ENCODE data around the gene CCDC171. TPM values are rescaled to one million over a fixed set of nuclear protein-coding genes. Genes with fewer than 3 reads are reported as not detected.

CCDC171 gene
- total and polyA plus RNA-seq, 2 experiments from 2014 or later = 4.4 to 5.1 TPM

DNA sequence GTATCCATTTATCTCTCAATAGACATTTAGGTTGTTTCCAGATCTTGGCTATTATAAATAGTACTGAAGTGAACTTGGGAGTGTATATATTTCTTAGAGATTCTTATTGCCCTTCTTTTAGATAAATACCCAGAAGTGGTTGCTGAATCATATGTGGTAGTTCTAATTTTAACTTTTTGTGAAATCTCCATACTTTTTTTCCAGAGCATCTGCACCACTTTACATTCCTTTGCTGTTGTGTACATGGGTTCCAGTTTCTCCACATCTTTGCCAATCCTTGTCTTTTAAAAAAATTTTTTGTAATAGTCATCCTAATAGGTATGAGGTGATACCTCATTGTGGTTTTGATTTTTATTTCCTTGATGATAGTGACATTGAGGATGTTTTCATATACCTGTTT is 303.7 kb downstream of the CCDC171 start (continued):
- TF ChIP-seq, protein P1, sequence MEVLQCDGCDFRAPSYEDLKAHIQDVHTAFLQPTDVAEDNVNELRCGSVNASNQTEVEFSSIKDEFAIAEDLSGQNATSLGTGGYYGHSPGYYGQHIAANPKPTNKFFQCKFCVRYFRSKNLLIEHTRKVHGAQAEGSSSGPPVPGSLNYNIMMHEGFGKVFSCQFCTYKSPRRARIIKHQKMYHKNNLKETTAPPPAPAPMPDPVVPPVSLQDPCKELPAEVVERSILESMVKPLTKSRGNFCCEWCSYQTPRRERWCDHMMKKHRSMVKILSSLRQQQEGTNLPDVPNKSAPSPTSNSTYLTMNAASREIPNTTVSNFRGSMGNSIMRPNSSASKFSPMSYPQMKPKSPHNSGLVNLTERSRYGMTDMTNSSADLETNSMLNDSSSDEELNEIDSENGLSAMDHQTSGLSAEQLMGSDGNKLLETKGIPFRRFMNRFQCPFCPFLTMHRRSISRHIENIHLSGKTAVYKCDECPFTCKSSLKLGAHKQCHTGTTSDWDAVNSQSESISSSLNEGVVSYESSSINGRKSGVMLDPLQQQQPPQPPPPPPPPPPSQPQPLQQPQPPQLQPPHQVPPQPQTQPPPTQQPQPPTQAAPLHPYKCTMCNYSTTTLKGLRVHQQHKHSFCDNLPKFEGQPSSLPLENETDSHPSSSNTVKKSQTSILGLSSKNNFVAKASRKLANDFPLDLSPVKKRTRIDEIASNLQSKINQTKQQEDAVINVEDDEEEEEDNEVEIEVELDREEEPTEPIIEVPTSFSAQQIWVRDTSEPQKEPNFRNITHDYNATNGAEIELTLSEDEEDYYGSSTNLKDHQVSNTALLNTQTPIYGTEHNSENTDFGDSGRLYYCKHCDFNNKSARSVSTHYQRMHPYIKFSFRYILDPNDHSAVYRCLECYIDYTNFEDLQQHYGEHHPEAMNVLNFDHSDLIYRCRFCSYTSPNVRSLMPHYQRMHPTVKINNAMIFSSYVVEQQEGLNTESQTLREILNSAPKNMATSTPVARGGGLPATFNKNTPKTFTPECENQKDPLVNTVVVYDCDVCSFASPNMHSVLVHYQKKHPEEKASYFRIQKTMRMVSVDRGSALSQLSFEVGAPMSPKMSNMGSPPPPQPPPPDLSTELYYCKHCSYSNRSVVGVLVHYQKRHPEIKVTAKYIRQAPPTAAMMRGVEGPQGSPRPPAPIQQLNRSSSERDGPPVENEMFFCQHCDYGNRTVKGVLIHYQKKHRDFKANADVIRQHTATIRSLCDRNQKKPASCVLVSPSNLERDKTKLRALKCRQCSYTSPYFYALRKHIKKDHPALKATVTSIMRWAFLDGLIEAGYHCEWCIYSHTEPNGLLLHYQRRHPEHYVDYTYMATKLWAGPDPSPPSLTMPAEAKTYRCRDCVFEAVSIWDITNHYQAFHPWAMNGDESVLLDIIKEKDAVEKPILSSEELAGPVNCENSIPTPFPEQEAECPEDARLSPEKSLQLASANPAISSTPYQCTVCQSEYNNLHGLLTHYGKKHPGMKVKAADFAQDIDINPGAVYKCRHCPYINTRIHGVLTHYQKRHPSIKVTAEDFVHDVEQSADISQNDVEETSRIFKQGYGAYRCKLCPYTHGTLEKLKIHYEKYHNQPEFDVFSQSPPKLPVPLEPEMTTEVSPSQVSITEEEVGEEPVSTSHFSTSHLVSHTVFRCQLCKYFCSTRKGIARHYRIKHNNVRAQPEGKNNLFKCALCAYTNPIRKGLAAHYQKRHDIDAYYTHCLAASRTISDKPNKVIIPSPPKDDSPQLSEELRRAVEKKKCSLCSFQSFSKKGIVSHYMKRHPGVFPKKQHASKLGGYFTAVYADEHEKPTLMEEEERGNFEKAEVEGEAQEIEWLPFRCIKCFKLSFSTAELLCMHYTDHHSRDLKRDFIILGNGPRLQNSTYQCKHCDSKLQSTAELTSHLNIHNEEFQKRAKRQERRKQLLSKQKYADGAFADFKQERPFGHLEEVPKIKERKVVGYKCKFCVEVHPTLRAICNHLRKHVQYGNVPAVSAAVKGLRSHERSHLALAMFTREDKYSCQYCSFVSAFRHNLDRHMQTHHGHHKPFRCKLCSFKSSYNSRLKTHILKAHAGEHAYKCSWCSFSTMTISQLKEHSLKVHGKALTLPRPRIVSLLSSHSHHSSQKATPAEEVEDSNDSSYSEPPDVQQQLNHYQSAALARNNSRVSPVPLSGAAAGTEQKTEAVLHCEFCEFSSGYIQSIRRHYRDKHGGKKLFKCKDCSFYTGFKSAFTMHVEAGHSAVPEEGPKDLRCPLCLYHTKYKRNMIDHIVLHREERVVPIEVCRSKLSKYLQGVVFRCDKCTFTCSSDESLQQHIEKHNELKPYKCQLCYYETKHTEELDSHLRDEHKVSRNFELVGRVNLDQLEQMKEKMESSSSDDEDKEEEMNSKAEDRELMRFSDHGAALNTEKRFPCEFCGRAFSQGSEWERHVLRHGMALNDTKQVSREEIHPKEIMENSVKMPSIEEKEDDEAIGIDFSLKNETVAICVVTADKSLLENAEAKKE (CRISPR knock-in tag; IDR thresholded peaks at IDR 0.05) = no peak

GRCh38 chr9:15867334-15867733 is 314.5 kb downstream of the CCDC171 start:
- Histone ChIP-seq H3K4me2 (no peak overlapping the region), H3K4me1 (ENCODE audit: insufficient read depth) (no peaks in the 10 kb centered on the region), H4K20me1 (replicated peaks; ENCODE audit: insufficient read depth) (no peaks in the 10 kb centered on the region), H3K27me3 (ENCODE audit: insufficient read depth) (no peaks in the 10 kb centered on the region), H3K36me3 (ENCODE audit: insufficient read depth) (no peaks in the 10 kb centered on the region), H3K9me2 (ENCODE audit: insufficient read depth) (peaks cover 2% of the 10 kb centered on the region; the same call in 1 of the 2 replicates), H3K79me2 (replicated peaks; ENCODE audit: insufficient read depth) (no peaks in the 10 kb centered on the region), H3K27ac (ENCODE audit: low read depth) (no peak overlapping the region), H2AFZ (no peak overlapping the region), H3K4me3 (no peak overlapping the region), H3F3A (replicated peaks; ENCODE audit: low read depth) (no peaks in the 10 kb centered on the region)
- DNase-seq (ENCODE audit: low spot score) = no peak
- no peaks in the 10 kb centered on the region for H3K9me3 Mint-ChIP-seq
- H3K36me3 Mint-ChIP-seq (ENCODE audit: low read depth) = no peaks in the 10 kb centered on the region
- ATAC-seq = no peak
- no peaks in the 10 kb centered on the region for H3K27me3 Mint-ChIP-seq (ENCODE audit: insufficient read depth, low read depth, poor library complexity)
- H3K4me3 Mint-ChIP-seq = no peak overlapping the region
- H3K4me1 Mint-ChIP-seq = no peaks in the 10 kb centered on the region
- no peak overlapping the region for H3K27ac Mint-ChIP-seq
- no peak for TF ChIP-seq NANOG (IDR thresholded peaks at IDR 0.05; ENCODE audit: borderline replicate concordance)
- no peak for TF ChIP-seq JUNB (IDR thresholded peaks at IDR 0.05; ENCODE audit: unreplicated experiment)
- TF ChIP-seq CREB1 (CRISPR knock-in tag; IDR thresholded peaks at IDR 0.05; ENCODE audit: low read depth) = no peak
- no peak for TF ChIP-seq ETS1 (IDR thresholded peaks at IDR 0.05)
- no peak for TF ChIP-seq EZH2phosphoT487 (IDR thresholded peaks at IDR 0.05; ENCODE audit: unreplicated experiment)
- TF ChIP-seq, protein P2, sequence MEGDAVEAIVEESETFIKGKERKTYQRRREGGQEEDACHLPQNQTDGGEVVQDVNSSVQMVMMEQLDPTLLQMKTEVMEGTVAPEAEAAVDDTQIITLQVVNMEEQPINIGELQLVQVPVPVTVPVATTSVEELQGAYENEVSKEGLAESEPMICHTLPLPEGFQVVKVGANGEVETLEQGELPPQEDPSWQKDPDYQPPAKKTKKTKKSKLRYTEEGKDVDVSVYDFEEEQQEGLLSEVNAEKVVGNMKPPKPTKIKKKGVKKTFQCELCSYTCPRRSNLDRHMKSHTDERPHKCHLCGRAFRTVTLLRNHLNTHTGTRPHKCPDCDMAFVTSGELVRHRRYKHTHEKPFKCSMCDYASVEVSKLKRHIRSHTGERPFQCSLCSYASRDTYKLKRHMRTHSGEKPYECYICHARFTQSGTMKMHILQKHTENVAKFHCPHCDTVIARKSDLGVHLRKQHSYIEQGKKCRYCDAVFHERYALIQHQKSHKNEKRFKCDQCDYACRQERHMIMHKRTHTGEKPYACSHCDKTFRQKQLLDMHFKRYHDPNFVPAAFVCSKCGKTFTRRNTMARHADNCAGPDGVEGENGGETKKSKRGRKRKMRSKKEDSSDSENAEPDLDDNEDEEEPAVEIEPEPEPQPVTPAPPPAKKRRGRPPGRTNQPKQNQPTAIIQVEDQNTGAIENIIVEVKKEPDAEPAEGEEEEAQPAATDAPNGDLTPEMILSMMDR (conservative IDR thresholded peaks at IDR 0.05; ENCODE audit: low read depth in 2 of 2) = no peak
- no peak for TF ChIP-seq ZNF114 (CRISPR knock-in tag; IDR thresholded peaks at IDR 0.05)
- no peak for TF ChIP-seq POLR2AphosphoS5 (IDR thresholded peaks at IDR 0.05; ENCODE audit: low read depth)
- no peak for TF ChIP-seq STAT1 (IDR thresholded peaks at IDR 0.05; ENCODE audit: unreplicated experiment)

Data from GM23338 (cell line).